RPMI7951 (cell line): ENCODE data around the gene CCAR1. TPM values are rescaled to one million over a fixed set of nuclear protein-coding genes. Genes with fewer than 3 reads are reported as not detected.
"Not testable (repeated sequence)": the region's sequence is repeated elsewhere in the genome, so short reads cannot be mapped to it uniquely, and the experiment has no call there.

Source experiments
- DNase-seq: peaks from one replicate; pipeline ENCODE4 v3.0.0-alpha.2; 2012; ENCODE audit warnings: low read depth
- total RNA-seq: library from RNA; depleted of rRNA; stranded (reverse); fragments of >200 nt; shearing (Covaris generic); gene quantifications from 2 replicates; pipeline ENCODE4 v1.2.3, GENCODE V29; 2014

CCAR1 gene
- total RNA-seq, 1 experiment from 2014 or later: 55.2 TPM

GRCh38 chr10:68756766-68757165 is 35.7 kb downstream of the CCAR1 start:
- DNase-seq: no peak

- DNase-seq: no peak
These were observed 38.3 kb downstream of the CCAR1 start for GRCh38 chr10:68759223-68759863.

- DNase-seq: no peak
These were observed 38.9 kb downstream of the CCAR1 start for GRCh38 chr10:68759967-68760366.

GRCh38 chr10:68767407-68767806 is 46.4 kb downstream of the CCAR1 start:
- DNase-seq: not testable (repeated sequence)

- no peak for DNase-seq
These were observed 60.9 kb downstream of the CCAR1 start for GRCh38 chr10:68781613-68782574.

- no peak for DNase-seq
These were observed 63.4 kb downstream of the CCAR1 start for GRCh38 chr10:68784476-68784875.

GRCh38 chr10:68787813-68788212 is 66.8 kb downstream of the CCAR1 start:
- no peak for DNase-seq

- DNase-seq: no peak
These were observed 69.4 kb downstream of the CCAR1 start for GRCh38 chr10:68790476-68790875.

GRCh38 chr10:68792115-68792514 is 71.1 kb downstream of the CCAR1 start:
- DNase-seq: peak; percentile 7

GRCh38 chr10:68795886-68796532 is 75.0 kb downstream of the CCAR1 start:
- DNase-seq: no peak

- no peak for DNase-seq
These were observed 75.6 kb downstream of the CCAR1 start for GRCh38 chr10:68796605-68797004.

GRCh38 chr10:68800211-68800610 is 79.2 kb downstream of the CCAR1 start:
- DNase-seq: no peak

GRCh38 chr10:68804692-68805091 is 83.7 kb downstream of the CCAR1 start:
- DNase-seq: no peak

- DNase-seq: not testable (repeated sequence)
These were observed 89.8 kb downstream of the CCAR1 start for GRCh38 chr10:68810830-68811229.

- no peak for DNase-seq
These were observed 90.4 kb downstream of the CCAR1 start for GRCh38 chr10:68811314-68812009.

- DNase-seq: no peak
These were observed 91.4 kb downstream of the CCAR1 start for GRCh38 chr10:68812420-68812819.

- no peak for DNase-seq
These were observed 92.5 kb downstream of the CCAR1 start for GRCh38 chr10:68813559-68813958.

GRCh38 chr10:68816796-68817412 is 95.9 kb downstream of the CCAR1 start:
- DNase-seq: no peak

- not testable (repeated sequence) for DNase-seq
These were observed 99.3 kb downstream of the CCAR1 start for GRCh38 chr10:68820359-68820758.

GRCh38 chr10:68822626-68823025 is 101.6 kb downstream of the CCAR1 start:
- not testable (repeated sequence) for DNase-seq
